Body of pancreas (tissue), 4 donors: ENCODE results near the gene MXRA7.

Source experiments
- POLR2A ChIP-seq, 3 donors: fragments of 450-650 bp; IDR thresholded peaks; one replicate each; pipeline ENCODE4 v1.6.1; 2016; ENCODE audit warnings: antibody characterized with exemption in 3 of 3, mild to moderate bottlenecking in 2 of 3
- TF ChIP-seq, protein P1 (sequence below), 7 experiments: fragments of 450-650 bp in 4 of 7; fragments of 200-600 bp in 3 of 7; sonication (generic) in 3 of 7; IDR thresholded peaks; one replicate each; pipeline ENCODE4 v1.5.1; 2016 to 2019; ENCODE audit warnings: antibody characterized with exemption in 7 of 7

DNA sequence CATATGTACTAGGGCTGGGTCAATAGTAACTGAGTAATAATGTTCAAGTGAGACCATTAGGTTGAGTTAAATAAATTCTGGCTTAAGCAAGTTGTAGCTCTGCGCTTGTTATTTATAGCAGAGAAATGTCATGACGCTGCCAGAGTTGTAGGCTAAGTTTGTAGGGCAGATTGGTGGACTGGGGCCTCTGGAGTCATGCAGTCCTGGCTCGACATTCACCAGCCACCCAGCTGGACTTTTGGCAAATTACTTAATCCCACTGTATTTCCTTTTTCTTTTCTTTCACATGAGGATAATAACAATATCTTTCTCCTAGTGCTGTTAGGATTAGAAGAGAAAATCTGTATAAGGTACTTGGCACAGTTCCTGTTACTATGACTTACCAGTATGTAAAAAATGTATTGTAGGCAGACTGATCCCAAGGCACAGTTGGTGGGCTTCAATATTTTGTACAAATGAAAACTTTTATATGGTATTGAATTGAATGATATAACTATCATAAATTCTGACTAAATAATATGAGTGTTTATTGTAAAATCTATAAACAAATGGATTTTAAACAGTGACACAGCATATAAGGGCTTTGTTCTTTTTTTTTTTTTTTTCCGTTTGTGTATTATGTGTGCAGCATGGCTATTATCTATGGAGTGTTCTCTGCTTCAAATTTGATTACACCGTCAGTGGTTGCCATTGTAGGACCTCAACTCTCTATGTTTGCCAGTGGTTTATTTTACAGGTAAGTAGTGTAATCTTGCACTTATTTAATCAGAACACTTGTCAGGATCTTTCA is 29.8 kb upstream of the MXRA7 start:
- TF ChIP-seq, protein P1, sequence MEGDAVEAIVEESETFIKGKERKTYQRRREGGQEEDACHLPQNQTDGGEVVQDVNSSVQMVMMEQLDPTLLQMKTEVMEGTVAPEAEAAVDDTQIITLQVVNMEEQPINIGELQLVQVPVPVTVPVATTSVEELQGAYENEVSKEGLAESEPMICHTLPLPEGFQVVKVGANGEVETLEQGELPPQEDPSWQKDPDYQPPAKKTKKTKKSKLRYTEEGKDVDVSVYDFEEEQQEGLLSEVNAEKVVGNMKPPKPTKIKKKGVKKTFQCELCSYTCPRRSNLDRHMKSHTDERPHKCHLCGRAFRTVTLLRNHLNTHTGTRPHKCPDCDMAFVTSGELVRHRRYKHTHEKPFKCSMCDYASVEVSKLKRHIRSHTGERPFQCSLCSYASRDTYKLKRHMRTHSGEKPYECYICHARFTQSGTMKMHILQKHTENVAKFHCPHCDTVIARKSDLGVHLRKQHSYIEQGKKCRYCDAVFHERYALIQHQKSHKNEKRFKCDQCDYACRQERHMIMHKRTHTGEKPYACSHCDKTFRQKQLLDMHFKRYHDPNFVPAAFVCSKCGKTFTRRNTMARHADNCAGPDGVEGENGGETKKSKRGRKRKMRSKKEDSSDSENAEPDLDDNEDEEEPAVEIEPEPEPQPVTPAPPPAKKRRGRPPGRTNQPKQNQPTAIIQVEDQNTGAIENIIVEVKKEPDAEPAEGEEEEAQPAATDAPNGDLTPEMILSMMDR (IDR thresholded peaks at IDR 0.05): no peak
- TF ChIP-seq POLR2A (IDR thresholded peaks at IDR 0.05): no peak
